PFSK-1 (cell line): ENCODE results near the gene GJA10.

ENCODE experiments used
- FOXP2 ChIP-seq: optimal IDR thresholded peaks from 2 replicates; pipeline ENCODE3; 2011; ENCODE audit warnings: borderline replicate concordance, control low read depth, inconsistent platforms; ENCODE audit not compliant: insufficient read depth; ENCODE audit errors: extremely low read length, extremely low read depth
- POLR2AphosphoS5 ChIP-seq: IDR thresholded peaks from 2 replicates; pipeline ENCODE4 v1.6.1; 2012; ENCODE audit warnings: low read depth, mild to moderate bottlenecking, control low read depth, low read length, moderate library complexity
- REST ChIP-seq, 2 experiments: IDR thresholded peaks; 2 replicates each; pipeline versions ENCODE4 v1.6.1 to v1.8.0; 2011 to 2012; ENCODE audit warnings: low read depth in 2 of 2, low read length in 2 of 2, control low read depth in 1 of 2, inconsistent platforms in 1 of 2, mild to moderate bottlenecking in 1 of 2, moderate library complexity in 1 of 2; ENCODE audit not compliant: insufficient read depth in 1 of 2
- SIN3A ChIP-seq: IDR thresholded peaks from 2 replicates; pipeline ENCODE4 v1.6.1; 2012; ENCODE audit warnings: mild to moderate bottlenecking, low read length, moderate library complexity, borderline replicate concordance; ENCODE audit not compliant: insufficient read depth
- TAF1 ChIP-seq: IDR thresholded peaks from 2 replicates; pipeline ENCODE4 v1.6.1; 2012; ENCODE audit warnings: low read length, control low read depth, borderline replicate concordance; ENCODE audit not compliant: insufficient read depth

The GJA10 gene

GRCh38 chr6:89930789-89931188, 36.5 kb downstream of the GJA10 start:
- no peak for TF ChIP-seq SIN3A
- TF ChIP-seq FOXP2 = no peak
- TF ChIP-seq POLR2AphosphoS5 = no peak
- TF ChIP-seq REST (IDR thresholded peaks at IDR 0.05; ENCODE audit: insufficient read depth in 1 of 2, low read depth in 2 of 2, low read length in 2 of 2) = no peak
- TF ChIP-seq TAF1 = no peak

DNA sequence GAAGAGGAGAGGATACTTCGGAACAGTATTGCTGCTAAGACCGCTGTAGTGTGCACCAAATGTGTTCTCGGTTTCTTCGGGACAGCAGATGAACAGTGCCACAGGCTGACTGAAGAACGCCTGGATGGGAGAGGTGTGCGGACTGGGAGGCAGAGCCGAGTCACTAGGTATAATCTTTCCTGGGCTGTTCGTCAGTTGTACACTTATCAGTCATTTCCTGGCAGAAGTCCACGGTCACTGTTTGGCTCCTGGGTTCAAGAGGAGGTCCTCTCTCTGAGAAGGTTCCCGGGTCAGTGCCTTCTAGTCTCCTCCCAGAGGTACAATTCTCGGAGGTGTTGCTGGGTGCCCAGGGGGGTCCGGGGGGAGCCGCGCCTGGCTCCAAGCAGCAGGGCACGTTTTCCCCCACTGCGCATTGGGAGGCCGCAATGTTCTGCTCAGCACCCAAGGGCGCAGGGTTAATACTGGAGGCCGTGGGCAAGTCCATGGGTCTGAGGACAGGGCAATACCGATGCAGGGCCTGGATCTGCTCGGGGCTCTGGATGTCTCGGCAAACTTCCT, 38.1 kb downstream of the GJA10 start:
- no peak for TF ChIP-seq REST (IDR thresholded peaks at IDR 0.05; ENCODE audit: insufficient read depth in 1 of 2, low read depth in 2 of 2, low read length in 2 of 2)
- TF ChIP-seq SIN3A = no peak
- TF ChIP-seq POLR2AphosphoS5 = no peak

DNA sequence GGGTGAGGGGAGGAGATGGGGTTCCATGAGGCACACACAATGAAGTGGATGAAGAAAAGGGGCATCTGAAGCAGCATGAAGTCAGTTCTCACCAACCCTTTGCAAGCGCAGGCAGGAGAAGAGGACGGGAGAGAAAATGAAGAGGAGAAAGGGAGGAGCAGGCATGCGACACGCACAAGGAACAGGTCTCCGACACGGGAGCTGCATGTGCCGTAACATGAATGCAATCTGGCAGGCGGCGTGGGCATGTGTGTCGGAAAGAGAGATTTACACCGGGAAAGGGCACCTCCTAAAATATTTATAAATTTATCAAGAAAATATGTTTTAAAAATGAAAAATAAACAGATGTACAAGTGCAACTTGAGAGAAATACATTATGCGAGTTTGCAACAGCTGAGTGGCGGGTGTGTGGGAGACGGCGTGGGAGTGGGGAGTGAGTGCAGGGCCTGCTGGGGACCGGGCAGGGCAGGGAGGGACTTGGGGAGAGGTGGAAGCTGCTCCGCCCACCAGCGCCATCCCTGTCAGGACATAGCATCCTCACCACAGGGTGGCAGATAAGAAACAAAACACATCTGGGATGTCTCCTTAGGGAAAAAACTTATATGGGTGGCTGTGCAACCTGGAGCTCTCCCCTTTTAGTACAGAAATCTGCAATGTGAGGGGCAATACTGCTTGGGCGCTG, 40.6 kb downstream of the GJA10 start:
- no peak for TF ChIP-seq FOXP2
- no peak for TF ChIP-seq REST (IDR thresholded peaks at IDR 0.05; ENCODE audit: insufficient read depth in 1 of 2, low read depth in 2 of 2, low read length in 2 of 2)
- TF ChIP-seq POLR2AphosphoS5 = no peak
- TF ChIP-seq SIN3A = no peak
- TF ChIP-seq TAF1 = no peak

- TF ChIP-seq REST (IDR thresholded peaks at IDR 0.05; ENCODE audit: insufficient read depth in 1 of 2, low read depth in 2 of 2, low read length in 2 of 2) = no peak
- no peak for TF ChIP-seq FOXP2
- TF ChIP-seq TAF1 = no peak
- no peak for TF ChIP-seq POLR2AphosphoS5
- no peak for TF ChIP-seq SIN3A
Measured at GRCh38 chr6:89936177-89936576, 41.9 kb downstream of the GJA10 start.

DNA sequence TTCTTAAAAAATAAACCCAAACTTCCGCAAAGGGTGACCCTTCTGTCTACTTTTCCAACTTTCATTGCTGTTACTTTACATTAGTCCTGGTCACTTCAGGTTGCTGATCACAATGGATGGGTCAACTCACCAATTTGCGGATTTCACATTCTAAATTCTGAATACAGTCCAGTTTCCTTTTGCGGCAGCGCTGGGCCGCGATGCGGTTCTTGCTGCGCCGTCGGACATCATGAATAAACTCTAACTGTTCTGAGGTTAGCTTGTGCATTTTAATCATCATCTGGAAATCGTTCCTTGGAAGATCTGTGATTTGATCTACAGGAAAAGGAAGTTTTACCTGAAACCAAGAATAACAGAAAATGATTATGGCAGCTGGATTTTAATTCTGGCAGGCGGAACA, 43.7 kb downstream of the GJA10 start:
- TF ChIP-seq FOXP2 = no peak
- TF ChIP-seq TAF1 = no peak
- no peak for TF ChIP-seq REST (IDR thresholded peaks at IDR 0.05; ENCODE audit: insufficient read depth in 1 of 2, low read depth in 2 of 2, low read length in 2 of 2)
- no peak for TF ChIP-seq SIN3A
- TF ChIP-seq POLR2AphosphoS5 = no peak
